ENCODE results near the gene INPP4B.

The INPP4B gene

DNA sequence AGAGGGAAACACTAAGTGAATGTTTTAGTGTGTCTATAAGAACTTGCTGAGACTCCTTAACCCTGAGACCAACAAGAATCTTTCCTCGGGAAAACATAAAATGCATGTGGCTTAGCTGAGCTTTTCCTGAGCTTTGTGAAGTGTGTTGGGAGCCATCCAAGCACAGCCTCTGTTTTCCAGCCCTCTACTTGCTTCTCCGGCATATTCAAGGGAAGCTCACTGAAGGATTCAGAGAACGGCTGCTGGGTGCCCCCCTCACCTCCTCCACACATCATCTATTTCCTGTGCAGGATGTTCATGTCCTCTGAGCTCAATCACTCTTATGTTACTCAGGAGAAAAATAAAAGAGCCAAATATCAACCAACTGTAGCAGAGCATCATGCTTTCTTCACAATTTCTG, 717.6 kb downstream of the INPP4B start:
- H3K4me1 ChIP-seq (ENCODE audit: low read depth, poor library complexity, severe bottlenecking), result no peaks in the 10 kb centered on the region

DNA sequence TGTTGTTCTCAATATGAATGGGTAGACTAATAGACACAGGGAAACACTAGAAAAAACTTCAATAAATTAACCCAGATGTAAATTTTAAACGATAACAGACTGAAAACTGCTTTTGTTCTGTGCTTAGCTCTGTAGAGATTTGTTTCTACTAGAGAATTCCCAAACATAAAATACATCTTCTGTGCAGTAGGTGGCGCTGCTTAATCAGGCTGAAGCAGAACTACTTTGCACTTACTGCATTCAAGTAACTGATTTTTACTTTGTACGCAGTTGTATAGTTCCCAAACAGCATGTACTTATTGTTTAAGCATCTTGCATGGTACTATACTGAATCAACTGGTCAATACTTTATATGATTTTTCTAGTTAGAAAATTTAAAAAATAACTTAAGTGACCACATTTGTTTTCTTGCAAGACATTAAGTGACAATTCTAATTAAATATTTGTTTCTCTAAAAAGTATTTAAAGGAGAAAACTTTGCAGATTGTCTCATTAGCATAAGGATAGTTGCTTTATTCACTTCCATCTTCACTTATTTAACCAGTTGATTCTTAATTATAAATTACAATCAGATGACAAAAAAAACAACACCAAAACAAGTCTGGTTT, 719.1 kb downstream of the INPP4B start:
- Histone ChIP-seq H2AFZ (ENCODE audit: low read depth) (no peak overlapping the region), H3K27ac (no peak overlapping the region), H3K4me1 (ENCODE audit: low read depth, poor library complexity, severe bottlenecking) (no peaks in the 10 kb centered on the region), H3K4me2 (no peak overlapping the region), H4K20me1 (ENCODE audit: insufficient read depth) (no peaks in the 10 kb centered on the region), H3K9ac (no peak overlapping the region), H3K4me3 (IDR thresholded peaks at IDR 0.05; ENCODE audit: insufficient read depth, low read depth, low read length) (no peak overlapping the region), H3K79me2 (ENCODE audit: insufficient read depth, low read depth) (no peaks in the 10 kb centered on the region), H3K27me3 (ENCODE audit: insufficient read depth, low read depth) (no peaks in the 10 kb centered on the region), H3K36me3 (ENCODE audit: insufficient read depth) (no peaks in the 10 kb centered on the region)
- TF ChIP-seq, protein P1, sequence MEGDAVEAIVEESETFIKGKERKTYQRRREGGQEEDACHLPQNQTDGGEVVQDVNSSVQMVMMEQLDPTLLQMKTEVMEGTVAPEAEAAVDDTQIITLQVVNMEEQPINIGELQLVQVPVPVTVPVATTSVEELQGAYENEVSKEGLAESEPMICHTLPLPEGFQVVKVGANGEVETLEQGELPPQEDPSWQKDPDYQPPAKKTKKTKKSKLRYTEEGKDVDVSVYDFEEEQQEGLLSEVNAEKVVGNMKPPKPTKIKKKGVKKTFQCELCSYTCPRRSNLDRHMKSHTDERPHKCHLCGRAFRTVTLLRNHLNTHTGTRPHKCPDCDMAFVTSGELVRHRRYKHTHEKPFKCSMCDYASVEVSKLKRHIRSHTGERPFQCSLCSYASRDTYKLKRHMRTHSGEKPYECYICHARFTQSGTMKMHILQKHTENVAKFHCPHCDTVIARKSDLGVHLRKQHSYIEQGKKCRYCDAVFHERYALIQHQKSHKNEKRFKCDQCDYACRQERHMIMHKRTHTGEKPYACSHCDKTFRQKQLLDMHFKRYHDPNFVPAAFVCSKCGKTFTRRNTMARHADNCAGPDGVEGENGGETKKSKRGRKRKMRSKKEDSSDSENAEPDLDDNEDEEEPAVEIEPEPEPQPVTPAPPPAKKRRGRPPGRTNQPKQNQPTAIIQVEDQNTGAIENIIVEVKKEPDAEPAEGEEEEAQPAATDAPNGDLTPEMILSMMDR (conservative IDR thresholded peaks at IDR 0.05; ENCODE audit: low read depth, low read length), result peak; percentile 93

More for the DNA sequence above, 717.6 kb downstream of the INPP4B start:
- Histone ChIP-seq H3K27ac (no peak overlapping the region), H2AFZ (ENCODE audit: low read depth) (no peak overlapping the region), H3K36me3 (ENCODE audit: insufficient read depth) (no peaks in the 10 kb centered on the region), H3K4me3 (IDR thresholded peaks at IDR 0.05; ENCODE audit: insufficient read depth, low read depth, low read length) (no peak overlapping the region), H3K79me2 (ENCODE audit: insufficient read depth, low read depth) (no peaks in the 10 kb centered on the region), H3K27me3 (ENCODE audit: insufficient read depth, low read depth) (no peaks in the 10 kb centered on the region), H3K4me2 (no peak overlapping the region), H3K9ac (no peak overlapping the region), H4K20me1 (ENCODE audit: insufficient read depth) (no peaks in the 10 kb centered on the region)
- TF ChIP-seq, protein P1 (conservative IDR thresholded peaks at IDR 0.05; ENCODE audit: low read depth, low read length), result no peak

DNA sequence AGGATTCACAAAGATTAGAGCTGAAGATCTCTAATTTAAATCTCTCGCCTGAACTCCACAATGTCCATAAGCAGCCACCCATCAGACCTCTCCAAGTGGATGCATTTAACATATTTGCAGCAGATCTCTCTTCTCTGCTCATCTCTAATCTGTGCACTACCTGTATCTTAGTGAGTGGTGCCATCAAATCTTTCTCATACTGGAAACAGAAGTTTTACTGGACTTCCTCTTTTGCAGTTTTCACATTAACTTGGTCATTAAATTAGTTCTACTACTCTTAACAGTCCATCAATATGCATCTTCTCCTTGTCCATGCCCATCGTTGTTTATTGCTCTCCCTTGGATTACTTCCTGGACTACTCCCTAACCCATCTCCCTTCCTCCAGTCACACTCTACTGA, 721.2 kb downstream of the INPP4B start:
- no peak overlapping the region for H3K9ac ChIP-seq
- H4K20me1 ChIP-seq (ENCODE audit: insufficient read depth), result no peaks in the 10 kb centered on the region
- no peaks in the 10 kb centered on the region for H3K27me3 ChIP-seq (ENCODE audit: insufficient read depth, low read depth)
- H3K4me2 ChIP-seq, result no peak overlapping the region
- H3K4me3 ChIP-seq (IDR thresholded peaks at IDR 0.05; ENCODE audit: insufficient read depth, low read depth, low read length), result no peak overlapping the region
- no peak overlapping the region for H2AFZ ChIP-seq (ENCODE audit: low read depth)
- no peaks in the 10 kb centered on the region for H3K4me1 ChIP-seq (ENCODE audit: low read depth, poor library complexity, severe bottlenecking)
- TF ChIP-seq, protein P1 (conservative IDR thresholded peaks at IDR 0.05; ENCODE audit: low read depth, low read length), result no peak
- no peaks in the 10 kb centered on the region for H3K36me3 ChIP-seq (ENCODE audit: insufficient read depth)
- H3K79me2 ChIP-seq (ENCODE audit: insufficient read depth, low read depth), result no peaks in the 10 kb centered on the region
- no peak overlapping the region for H3K27ac ChIP-seq

DNA sequence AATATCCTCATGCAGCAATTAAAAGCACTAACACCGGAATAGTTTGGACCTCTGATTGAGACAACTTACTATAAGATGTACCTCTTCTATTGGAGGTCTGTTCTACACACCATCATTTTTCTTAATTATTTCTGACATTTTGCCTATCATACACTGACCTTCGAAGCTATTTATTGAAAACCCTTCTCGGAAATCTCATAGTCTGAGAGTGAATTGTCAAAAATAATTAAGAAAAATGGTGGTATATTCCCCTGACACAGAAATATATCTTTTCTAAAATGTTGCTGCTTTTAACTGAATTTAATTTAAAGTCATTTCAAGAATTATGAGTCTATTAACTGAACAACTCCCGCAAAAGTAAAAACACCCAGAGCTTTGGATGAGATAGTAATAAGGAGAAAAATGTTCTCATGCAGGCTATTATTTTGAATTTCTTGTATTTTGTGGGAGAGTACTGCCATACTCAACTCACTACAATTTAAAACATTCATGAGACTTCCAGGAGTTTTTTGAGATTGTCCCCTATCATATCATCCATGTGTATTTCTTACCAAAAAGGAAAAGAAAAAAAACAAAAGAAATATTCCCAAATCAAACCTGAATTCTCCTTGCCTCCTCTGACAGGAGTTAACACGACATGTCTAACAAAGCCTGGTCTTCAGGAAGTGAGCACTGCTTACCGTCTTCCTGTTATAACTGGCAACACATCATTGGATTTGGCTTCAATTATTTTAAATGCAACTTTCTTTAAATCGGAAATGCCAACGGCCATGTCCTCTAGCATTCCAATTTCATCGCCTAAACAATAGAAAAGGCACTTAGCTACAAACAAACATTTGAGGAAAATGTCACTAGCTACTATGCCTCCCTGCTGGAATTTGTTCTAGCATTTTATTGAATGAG, 724.4 kb downstream of the INPP4B start:
- Histone ChIP-seq H3K27me3 (ENCODE audit: insufficient read depth, low read depth) (no peaks in the 10 kb centered on the region), H2AFZ (ENCODE audit: low read depth) (no peak overlapping the region), H3K4me3 (IDR thresholded peaks at IDR 0.05; ENCODE audit: insufficient read depth, low read depth, low read length) (no peak overlapping the region), H3K27ac (no peak overlapping the region), H3K4me1 (ENCODE audit: low read depth, poor library complexity, severe bottlenecking) (no peaks in the 10 kb centered on the region), H4K20me1 (ENCODE audit: insufficient read depth) (no peaks in the 10 kb centered on the region), H3K4me2 (no peak overlapping the region), H3K79me2 (ENCODE audit: insufficient read depth, low read depth) (no peaks in the 10 kb centered on the region), H3K36me3 (ENCODE audit: insufficient read depth) (no peaks in the 10 kb centered on the region), H3K9ac (no peak overlapping the region)
- TF ChIP-seq, protein P1 (conservative IDR thresholded peaks at IDR 0.05; ENCODE audit: low read depth, low read length), result no peak

All from KMS-11 (cell line).